NCI-H510A treated with DMSO at 0.1 percent for 48 hours (cell line): ENCODE data around the gene WDHD1.
"Not testable (repeated sequence)": the region's sequence is repeated elsewhere in the genome, so short reads cannot be mapped to it uniquely, and the experiment has no call there.

ENCODE experiments used
- DNase-seq: peaks from one replicate; lab custom pipeline; 2025; lab: John Stamatoyannopoulos, UW

Gene WDHD1

DNA sequence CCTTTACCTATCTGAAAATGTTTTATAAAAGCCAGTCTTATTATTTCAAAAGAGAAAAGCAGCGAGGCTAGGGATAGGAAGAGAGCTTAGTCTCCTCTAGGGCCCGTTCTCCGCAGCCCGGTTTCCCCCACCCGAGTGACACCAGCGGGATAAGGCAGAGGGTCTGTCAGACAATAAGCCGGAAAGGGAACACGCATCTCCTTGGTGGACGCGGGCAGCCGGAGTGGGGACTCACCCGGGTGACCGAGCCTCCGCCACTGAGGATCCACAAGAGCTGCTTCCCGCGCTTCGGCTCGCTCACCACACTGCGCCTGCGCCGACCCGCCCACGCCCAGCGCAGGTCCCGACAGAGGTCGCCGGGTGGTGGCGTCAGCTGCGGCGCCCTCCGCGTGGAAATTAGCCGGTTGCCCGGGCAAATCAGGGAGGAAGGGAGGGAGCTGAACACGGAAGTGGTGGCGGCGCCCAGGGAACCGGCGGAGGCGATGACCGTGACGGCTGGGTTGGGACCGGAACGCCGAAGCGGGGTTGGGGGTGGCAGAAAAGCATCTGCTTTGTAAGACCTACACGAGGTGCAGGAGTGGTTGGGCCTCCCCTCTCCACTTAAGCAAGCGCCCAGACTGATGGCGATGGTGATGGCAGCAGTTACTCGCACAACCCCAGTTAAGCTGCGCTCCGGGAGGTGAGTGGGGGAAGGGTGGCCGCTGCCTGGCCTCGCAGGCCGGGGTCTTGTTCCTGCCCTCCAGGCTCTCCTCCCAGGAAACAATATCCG, at the start of gene WDHD1, which contains the start of gene SOCS4:
WDHD1 (minus strand) TSS at position 307 of the 769 bp plus-strand sequence. CDS start 312 bp downstream, outside the sequence.
SOCS4 (plus strand) TSS at position 444 of the 769 bp plus-strand sequence. CDS start 15,806 bp downstream, outside the sequence.
- DNase-seq, result peak; percentile 94

DNA sequence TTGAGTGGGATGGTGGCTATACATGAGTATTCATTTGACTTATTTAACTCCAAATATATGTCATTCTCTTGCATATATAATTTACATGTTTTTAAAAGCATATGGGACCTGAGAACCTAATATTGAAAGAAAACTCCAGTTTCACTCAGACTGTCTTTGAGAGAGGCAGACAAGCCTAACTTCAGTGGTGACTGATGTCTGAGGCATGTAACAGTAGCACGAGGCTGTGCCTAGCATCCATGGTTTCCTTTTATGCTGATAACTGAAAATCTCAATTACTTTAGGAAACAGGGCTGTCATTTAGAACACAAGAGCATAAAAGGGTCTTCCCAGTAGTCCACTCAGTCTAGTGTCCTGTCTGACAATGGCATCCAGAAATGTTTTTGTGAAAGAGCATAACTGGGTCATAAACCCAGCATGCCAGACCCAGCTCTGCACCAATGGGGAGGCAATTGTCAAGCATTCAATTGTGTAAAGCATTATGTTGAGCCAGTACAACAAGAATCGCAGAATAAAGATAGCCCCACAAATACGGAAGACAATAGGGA, 48.8 kb upstream of the WDHD1 start:
- DNase-seq, result no peak

- DNase-seq, result peak; percentile 84
Measured at GRCh38 chr14:55074662-55075061, 47.8 kb upstream of the WDHD1 start.

GRCh38 chr14:55073856-55074255, 47.0 kb upstream of the WDHD1 start:
- no peak for DNase-seq

DNA sequence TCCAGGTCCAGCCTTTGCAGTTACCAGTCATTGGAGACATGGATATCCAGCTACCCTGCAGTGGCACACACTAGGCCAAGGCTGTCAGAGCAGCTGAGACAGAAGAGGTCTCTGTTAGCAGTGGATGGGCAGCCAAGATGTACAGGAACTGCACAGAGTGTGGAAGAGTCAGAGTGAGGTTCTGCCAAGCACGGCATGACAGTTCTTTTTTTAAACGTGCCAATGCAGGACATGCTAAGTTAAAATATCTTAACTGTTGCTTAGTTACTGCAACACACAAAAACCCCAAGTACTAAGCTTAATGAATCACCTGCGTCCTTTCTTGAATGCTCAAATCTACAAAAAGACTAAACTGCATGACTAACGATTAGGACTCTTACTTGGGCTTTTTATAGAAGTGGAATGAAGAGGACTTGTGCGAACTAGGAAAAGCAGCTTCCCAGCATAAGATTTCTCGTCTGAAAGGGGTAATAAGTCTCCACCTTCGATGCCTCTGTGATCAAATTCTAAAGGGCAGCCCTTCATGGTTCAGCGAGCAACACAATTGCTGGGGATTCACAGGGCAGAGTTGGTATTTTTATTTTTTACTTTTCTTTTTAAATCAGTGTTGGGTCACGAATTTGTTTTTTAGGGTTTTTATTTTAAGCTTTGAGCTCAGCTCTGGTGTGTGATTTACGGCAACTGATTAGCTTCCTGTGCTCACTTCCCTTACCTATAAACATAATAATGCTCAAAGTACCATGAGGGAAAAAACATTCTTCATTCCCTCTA, 45.2 kb upstream of the WDHD1 start:
- DNase-seq, result no peak

- no peak for DNase-seq
Measured at GRCh38 chr14:55070981-55071411, 44.1 kb upstream of the WDHD1 start.

- DNase-seq, result no peak
Measured at GRCh38 chr14:55066223-55066622, 39.3 kb upstream of the WDHD1 start.

DNA sequence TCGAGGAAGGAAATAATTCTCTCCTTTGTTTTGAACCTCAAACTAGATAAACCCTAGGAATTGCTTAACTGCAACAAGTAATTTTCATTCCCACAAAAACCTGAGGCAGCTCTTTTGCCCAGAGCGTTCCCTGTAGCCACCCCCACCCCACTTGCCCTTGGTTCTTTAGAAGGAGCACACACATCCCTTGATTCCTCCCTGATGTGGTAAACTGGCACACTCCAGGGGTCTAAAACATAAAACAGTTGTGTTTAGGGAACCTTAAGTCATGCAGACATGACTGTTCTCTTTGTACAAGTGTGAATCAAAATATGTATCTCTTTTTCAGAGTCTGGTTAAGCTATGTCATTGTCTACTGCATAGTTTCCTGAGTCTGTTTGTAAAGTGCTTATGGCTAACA, 38.5 kb upstream of the WDHD1 start:
- no peak for DNase-seq

GRCh38 chr14:55064896-55065295, 38.0 kb upstream of the WDHD1 start:
- DNase-seq, result not testable (repeated sequence)

- DNase-seq, result no peak
Measured at GRCh38 chr14:55062517-55063351, 35.8 kb upstream of the WDHD1 start.

DNA sequence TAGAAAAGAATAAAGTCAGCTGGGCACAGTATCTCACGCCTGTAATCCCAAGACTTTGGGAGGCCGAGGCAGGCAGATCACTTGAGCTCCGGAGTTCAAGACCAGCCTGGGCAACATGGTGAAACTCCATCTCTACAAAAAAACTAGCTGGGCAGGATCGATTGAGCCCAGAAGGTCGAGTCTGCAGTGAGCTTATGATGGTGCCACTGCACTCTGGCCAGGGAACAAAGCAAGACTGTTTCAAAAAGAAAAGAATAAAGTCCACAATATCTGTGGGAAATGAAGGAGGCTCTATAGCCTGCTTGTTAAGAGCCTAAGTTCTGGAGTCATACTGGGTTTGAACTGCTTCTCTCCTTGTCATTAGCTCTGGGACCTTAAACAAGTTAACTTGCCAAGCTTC, 32.4 kb upstream of the WDHD1 start:
- no peak for DNase-seq

GRCh38 chr14:55057919-55058318, 31.0 kb upstream of the WDHD1 start:
- DNase-seq, result no peak

DNA sequence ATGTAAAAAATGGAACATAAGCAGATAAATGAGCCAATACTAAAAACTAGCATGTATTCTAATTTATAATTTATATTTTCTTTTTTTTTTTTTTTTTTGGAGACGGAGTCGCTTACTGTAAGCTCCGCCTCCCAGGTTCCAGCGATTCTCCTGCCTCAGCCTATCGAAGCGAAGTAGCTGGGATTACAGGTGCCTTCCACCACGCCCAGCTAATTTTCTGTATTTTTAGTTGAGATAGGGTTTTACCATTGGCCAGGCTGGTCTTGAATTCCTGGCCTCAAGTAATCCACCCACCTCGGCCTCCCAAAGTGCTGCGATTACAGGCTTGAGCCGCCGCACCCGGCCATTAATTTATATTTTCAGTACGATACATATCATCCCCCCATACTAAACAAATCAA, 27.2 kb upstream of the WDHD1 start:
- DNase-seq, result no peak

GRCh38 chr14:55053500-55053899, 26.6 kb upstream of the WDHD1 start:
- DNase-seq, result no peak

DNA sequence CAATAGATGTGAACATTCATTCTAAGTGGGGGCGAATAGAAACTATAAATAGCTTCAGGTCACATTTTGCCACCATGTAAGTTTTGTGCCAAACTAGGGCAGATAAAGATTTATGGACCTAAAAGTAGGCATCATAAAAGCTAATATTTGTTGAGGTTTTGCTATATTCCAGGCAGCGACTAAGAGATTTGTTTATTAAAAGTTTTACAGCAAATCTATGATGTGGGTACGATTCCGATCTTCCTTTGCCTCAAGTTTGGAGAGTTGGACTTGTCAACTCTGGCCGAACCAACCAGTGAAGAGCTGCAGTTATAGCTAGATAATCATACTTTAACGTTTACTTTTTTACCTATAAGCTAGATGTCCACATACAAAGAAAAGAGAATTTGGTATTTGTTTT, 26.1 kb upstream of the WDHD1 start:
- DNase-seq, result no peak

GRCh38 chr14:55052269-55052930, 25.5 kb upstream of the WDHD1 start:
- no peak for DNase-seq

DNA sequence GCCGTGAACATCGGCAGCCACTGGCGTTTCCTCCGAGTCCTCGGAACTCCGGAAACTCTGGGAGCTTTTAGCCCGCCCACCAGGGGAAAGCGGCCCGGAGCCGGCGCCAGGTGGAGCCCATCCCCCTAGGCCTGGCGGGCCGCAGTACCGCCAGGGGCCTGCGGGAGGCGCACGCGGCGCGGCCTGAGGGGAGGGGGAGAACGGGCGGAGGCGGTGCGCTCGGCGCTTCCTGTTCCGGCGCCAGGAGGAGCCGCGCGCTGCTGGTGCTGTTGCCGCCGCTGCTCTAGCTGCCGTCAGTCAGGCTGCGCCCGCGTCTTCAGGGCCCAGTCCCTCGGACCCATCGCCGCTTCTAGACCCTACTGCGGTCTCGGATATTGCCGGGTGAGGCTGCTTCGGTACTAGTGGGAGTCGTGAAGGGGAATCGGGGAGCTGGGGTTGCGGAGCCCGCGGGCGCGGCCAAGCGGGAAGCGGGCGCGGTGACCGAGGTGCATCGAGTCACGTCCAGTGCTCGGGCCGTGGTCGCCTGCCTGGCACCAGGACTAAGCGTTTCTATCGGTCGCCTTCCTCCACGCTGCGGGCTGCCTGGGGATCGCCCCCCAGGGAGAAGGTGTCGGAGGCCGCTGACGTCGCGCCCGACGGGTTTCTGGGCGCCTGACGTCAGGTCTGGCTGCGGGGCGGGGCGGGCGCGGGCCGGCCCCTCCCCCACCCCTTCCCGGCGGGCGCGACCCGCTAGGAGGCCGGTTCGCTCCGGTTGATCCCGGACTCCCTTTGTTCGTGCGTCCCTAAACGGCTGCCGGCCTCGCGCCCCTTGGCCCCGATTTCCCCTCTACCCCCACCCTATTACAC, 24.7 kb upstream of the WDHD1 start, which contains the start of gene MAPK1IP1L:
MAPK1IP1L (plus strand) TSS at position 225 of the 846 bp plus-strand sequence. CDS start 10,037 bp downstream, outside the sequence.
- peak; percentile 88 for DNase-seq

- DNase-seq, result no peak
Measured at GRCh38 chr14:55051165-55051422, 24.2 kb upstream of the WDHD1 start.

DNA sequence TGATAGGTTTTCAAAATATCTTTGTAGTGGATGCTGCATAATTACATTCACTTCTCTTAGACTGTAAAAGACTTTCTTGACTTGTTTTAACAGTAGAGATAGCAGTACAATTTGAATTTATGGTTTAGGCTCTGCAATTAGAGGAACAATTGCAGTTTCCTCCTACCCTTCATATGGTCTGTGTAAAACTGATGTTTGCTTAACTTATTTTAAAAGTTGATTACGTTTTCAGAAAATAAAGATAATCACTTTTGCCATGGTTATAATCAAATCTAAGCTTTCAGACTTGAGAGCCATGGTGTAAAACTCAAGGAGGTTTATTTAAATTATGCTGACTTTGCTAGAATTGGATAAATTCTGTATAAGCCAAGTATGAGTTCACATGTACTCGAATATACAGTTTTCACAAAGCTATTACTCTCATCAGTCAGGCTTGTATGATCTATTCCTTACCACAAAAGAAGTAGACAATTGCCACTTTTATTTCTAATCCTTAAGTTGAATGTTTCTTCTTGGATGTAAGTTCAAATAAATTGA, 22.1 kb upstream of the WDHD1 start:
- no peak for DNase-seq
